Erythroblast (primary cell): ENCODE data around the gene ACE.

Source experiments
- DNase-seq, 2 experiments: peaks; one replicate each; lab custom pipeline; 2025; lab: John Stamatoyannopoulos, UW
- GATA1 ChIP-seq: IDR thresholded peaks from 2 replicates; pipeline ENCODE4 v1.6.1; 2011; ENCODE audit warnings: low read depth, mild to moderate bottlenecking, control low read depth, low read length, moderate library complexity
- POLR2A ChIP-seq: IDR thresholded peaks from 2 replicates; pipeline ENCODE4 v1.6.1; 2011; ENCODE audit warnings: mild to moderate bottlenecking, low read length

Gene ACE

GRCh38 chr17:63543822-63544420, 67.1 kb downstream of the ACE start:
- TF ChIP-seq GATA1 (no peak), POLR2A (no peak)
- DNase-seq: no peak

GRCh38 chr17:63544467-63545301, 67.8 kb downstream of the ACE start:
- no peak for DNase-seq
- no peak for TF ChIP-seq GATA1
- TF ChIP-seq POLR2A: no peak

GRCh38 chr17:63546308-63547082, 69.6 kb downstream of the ACE start:
- TF ChIP-seq GATA1 (no peak), POLR2A (no peak)

GRCh38 chr17:63547083-63547523, 70.2 kb downstream of the ACE start:
- no peak for DNase-seq
- TF ChIP-seq POLR2A: no peak
- TF ChIP-seq GATA1: no peak

More at GRCh38 chr17:63546308-63547082, 69.6 kb downstream of the ACE start:
- no peak for DNase-seq
